Endodermal cell (in vitro differentiated cells): ENCODE results near the gene POFUT1. TPM values are rescaled to one million over a fixed set of nuclear protein-coding genes. Genes with fewer than 3 reads are reported as not detected.
A peak's percentile ranks its signal among the peaks of the same experiment; 100 is the strongest.

Experiments
- DNase-seq: peaks from one replicate; pipeline ENCODE4 v3.0.0-alpha.2; 2017
- H3K27ac ChIP-seq: 2 replicates; pipeline ENCODE4 v1.5.1; 2013; ENCODE audit warnings: mild to moderate bottlenecking, low read depth, low read length, moderate library complexity
- H3K27me3 ChIP-seq: 2 replicates; pipeline ENCODE4 v1.6.1; 2013; ENCODE audit warnings: mild to moderate bottlenecking, low read length, moderate library complexity; ENCODE audit not compliant: insufficient read depth, control insufficient read depth, poor library complexity, severe bottlenecking
- H3K36me3 ChIP-seq: 2 replicates; pipeline ENCODE4 v1.7.0; 2013; ENCODE audit warnings: mild to moderate bottlenecking, low read length, moderate library complexity; ENCODE audit not compliant: control insufficient read depth, insufficient read depth
- H3K4me1 ChIP-seq: one replicate; pipeline ENCODE4 v1.7.0; 2013; ENCODE audit warnings: low read length; ENCODE audit not compliant: control insufficient read depth, insufficient read depth
- H3K4me3 ChIP-seq: 2 replicates; pipeline ENCODE4 v1.5.1; 2013; ENCODE audit warnings: mild to moderate bottlenecking, low read length, moderate library complexity
- H3K9ac ChIP-seq: 2 replicates; pipeline ENCODE4 v1.6.1; 2013; ENCODE audit warnings: mild to moderate bottlenecking, low read length, moderate library complexity; ENCODE audit not compliant: poor library complexity, severe bottlenecking; ENCODE audit errors: extremely low read depth
- H3K9me3 ChIP-seq: 2 replicates; pipeline ENCODE4 v1.6.1; 2013; ENCODE audit warnings: mild to moderate bottlenecking, low read length, moderate library complexity; ENCODE audit not compliant: control insufficient read depth
- H3K27ac Mint-ChIP-seq: 2 replicates; pipeline ENCODE4 v1.8.0; 2020; ENCODE audit warnings: mixed read lengths
- H3K27me3 Mint-ChIP-seq: 2 replicates; pipeline ENCODE4 v1.8.0; 2021; ENCODE audit warnings: mild to moderate bottlenecking, mixed read lengths; ENCODE audit not compliant: insufficient read depth
- H3K36me3 Mint-ChIP-seq: 2 replicates; pipeline ENCODE4 v1.8.0; 2020; ENCODE audit warnings: low read depth, mixed read lengths
- H3K4me1 Mint-ChIP-seq: 2 replicates; pipeline ENCODE4 v1.8.0; 2020; ENCODE audit warnings: mixed read lengths
- H3K4me3 Mint-ChIP-seq: 2 replicates; pipeline ENCODE4 v1.8.0; 2020; ENCODE audit warnings: mild to moderate bottlenecking, moderate library complexity, mixed read lengths
- H3K9me3 Mint-ChIP-seq: 2 replicates; pipeline ENCODE4 v1.8.0; 2020; ENCODE audit warnings: mild to moderate bottlenecking, mixed read lengths
- CTCF ChIP-seq: fragments of 200-600 bp; sonication (generic); conservative IDR thresholded peaks from 2 replicates; pipeline ENCODE4 v1.5.0; 2021; ENCODE audit warnings: antibody characterized with exemption, mild to moderate bottlenecking
- WGBS, 2 experiments: methylation state at CpG; one replicate each; pipeline versions ENCODE4 v1.1.5 to v1.1.7; 2013; ENCODE audit warnings: missing lambda C conversion rate in 2 of 2, mixed read lengths in 1 of 2; ENCODE audit not compliant: insufficient coverage in 1 of 2, insufficient read length in 1 of 2; 5-methylcytosine and 5-hydroxymethylcytosine counted together
- total RNA-seq, 2 donors: library from RNA; stranded (reverse); fragmentation: NEBNext Ultra II Directional in 1 of 2; extraction: Animal tissue kit (Norgen Biotek cat#: 25700) in 1 of 2; gene quantifications; 2 replicates in 1 of 2; 3 replicates in 1 of 2; pipeline ENCODE4 v1.2.1, GENCODE V29; 2021

The POFUT1 gene
- total RNA-seq, 2 donors from 2014 or later = 43.9 to 44.8 TPM

DNA sequence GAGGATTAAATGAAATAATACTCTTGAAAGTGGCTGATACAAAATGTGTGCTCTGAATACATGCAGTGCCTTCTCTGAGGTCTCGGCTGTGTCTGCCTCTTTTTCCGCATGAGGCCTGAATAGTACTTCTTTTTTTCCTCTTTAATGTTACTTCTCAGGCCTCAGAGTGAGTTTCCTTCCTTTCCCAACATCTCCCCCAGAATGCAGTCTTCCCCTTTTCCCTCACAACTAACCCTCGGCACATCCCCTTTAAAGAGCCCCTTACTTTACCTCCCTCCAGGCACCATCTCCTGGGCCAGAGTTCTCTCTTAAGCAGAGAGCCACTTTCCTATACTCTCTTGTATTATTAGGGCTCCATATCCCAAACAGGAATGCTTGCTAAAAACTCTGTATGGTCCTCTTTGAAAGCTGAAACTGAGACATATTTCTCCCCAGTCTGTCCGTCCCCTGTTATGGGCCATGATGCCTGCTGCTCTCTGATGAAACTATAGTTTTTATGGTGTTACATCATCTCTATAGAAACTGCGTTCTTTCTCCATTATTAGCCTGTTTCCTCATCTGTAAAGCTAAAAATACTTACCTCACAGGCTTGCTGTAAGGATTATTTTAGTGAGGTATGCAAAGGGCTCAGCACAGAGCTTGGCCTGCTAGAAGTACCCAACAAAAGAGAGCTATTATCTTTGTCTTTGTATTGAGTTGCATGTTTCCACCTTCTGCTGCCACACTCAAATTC, 2.4 kb upstream of the POFUT1 start:
- no peak for TF ChIP-seq CTCF
- Mint-ChIP-seq H3K27ac (peak overlapping the region; percentile 46), H3K4me1 (peaks cover 50% of the 10 kb centered on the region), H3K27me3 (no peaks in the 10 kb centered on the region), H3K9me3 (no peaks in the 10 kb centered on the region), H3K4me3 (peak overlapping the region; percentile 92), H3K36me3 (peaks cover 20% of the 10 kb centered on the region)
- DNase-seq = no peak
- 91 to 95% methylated on average over 3 to 5 of the region's 5 CpGs for WGBS, 2 experiments
- Histone ChIP-seq H3K9me3 (no peaks in the 10 kb centered on the region), H3K27ac (peak overlapping the region; percentile 27), H3K4me3 (peak overlapping the region; percentile 93), H3K27me3 (no peaks in the 10 kb centered on the region), H3K9ac (peak overlapping the region; percentile 8), H3K4me1 (peaks cover 7% of the 10 kb centered on the region), H3K36me3 (peaks cover 27% of the 10 kb centered on the region)

- no peak for TF ChIP-seq CTCF
- Mint-ChIP-seq H3K4me3 (peak overlapping the region; percentile 92), H3K9me3 (no peaks in the 10 kb centered on the region), H3K4me1 (peaks cover 50% of the 10 kb centered on the region), H3K27ac (peak overlapping the region; percentile 91), H3K36me3 (peaks cover 22% of the 10 kb centered on the region), H3K27me3 (no peaks in the 10 kb centered on the region)
- Histone ChIP-seq H3K9me3 (no peaks in the 10 kb centered on the region), H3K36me3 (peaks cover 26% of the 10 kb centered on the region), H3K27ac (peak overlapping the region; percentile 27), H3K9ac (peak overlapping the region; percentile 66), H3K4me3 (peak overlapping the region; percentile 93), H3K4me1 (peaks cover 7% of the 10 kb centered on the region), H3K27me3 (no peaks in the 10 kb centered on the region)
- WGBS, 2 experiments = 58 to 78% methylated on average over 3 to 7 of the region's 8 CpGs
- DNase-seq = no peak
Measured at GRCh38 chr20:32205843-32206759, 1.6 kb upstream of the POFUT1 start.

GRCh38 chr20:32206760-32207625, 687 bp upstream of the POFUT1 start:
- Histone ChIP-seq H3K27ac (peak overlapping the region; percentile 58), H3K4me1 (peaks cover 7% of the 10 kb centered on the region), H3K4me3 (peak overlapping the region; percentile 93), H3K27me3 (no peaks in the 10 kb centered on the region), H3K9me3 (no peaks in the 10 kb centered on the region), H3K36me3 (peaks cover 22% of the 10 kb centered on the region), H3K9ac (peak overlapping the region; percentile 66)
- peaks cover 50% of the 10 kb centered on the region for H3K4me1 Mint-ChIP-seq
- WGBS, 2 experiments = 4 to 21% methylated on average over 7 to 40 of the region's 40 CpGs
- peak overlapping the region; percentile 92 for H3K4me3 Mint-ChIP-seq
- H3K9me3 Mint-ChIP-seq = no peaks in the 10 kb centered on the region
- H3K27ac Mint-ChIP-seq = peak overlapping the region; percentile 91
- no peak for TF ChIP-seq CTCF
- peaks cover 21% of the 10 kb centered on the region for H3K36me3 Mint-ChIP-seq
- H3K27me3 Mint-ChIP-seq = no peaks in the 10 kb centered on the region
- peak; percentile 65 for DNase-seq
